BJ (cell line): ENCODE data around the gene RBMS1. TPM values are rescaled to one million over a fixed set of nuclear protein-coding genes. Genes with fewer than 3 reads are reported as not detected.
A peak's percentile ranks its signal among the peaks of the same experiment; 100 is the strongest.

Source experiments
- CTCF ChIA-PET: fragments of 350-600 bp; formaldehyde crosslinking; extraction: SDS; loops from one replicate; lab custom pipeline; 2021; ENCODE audit warnings: antibody characterized with exemption, inconsistent platforms; lab: Yijun Ruan, JAX
- POLR2A ChIA-PET: fragments of 300-600 bp; sonication (Branson Sonifier 250); formaldehyde crosslinking; extraction: SDS; loops from one replicate; lab custom pipeline; 2021; ENCODE audit warnings: antibody characterized with exemption; lab: Charles Lee
- DNase-seq: peaks from one replicate; pipeline ENCODE4 v3.0.0-alpha.2; 2011; ENCODE audit warnings: low read depth
- H3K27me3 ChIP-seq: 2 replicates; pipeline ENCODE4 v1.6.0; 2011; ENCODE audit warnings: low read length; ENCODE audit not compliant: control insufficient read depth, insufficient read depth
- H3K36me3 ChIP-seq: 2 replicates; pipeline ENCODE4 v1.5.1; 2011; ENCODE audit warnings: low read length; ENCODE audit not compliant: control insufficient read depth, insufficient read depth
- H3K4me3 ChIP-seq: 2 replicates; pipeline ENCODE4 v1.5.1; 2011; ENCODE audit warnings: low read depth, mild to moderate bottlenecking, control low read depth, low read length
- CTCF ChIP-seq: IDR thresholded peaks from 2 replicates; pipeline ENCODE4 v1.5.1; 2011; ENCODE audit warnings: low read depth, mild to moderate bottlenecking, control low read depth, inconsistent platforms, low read length, moderate library complexity; ENCODE audit not compliant: insufficient read depth
- polyA plus RNA-seq: library from polyadenylated mRNA; depleted of rRNA; stranded (reverse); fragments of >200 nt; gene quantifications from 2 replicates; pipeline ENCODE4 v1.2.3, GENCODE V29; 2011

Gene RBMS1
- polyA plus RNA-seq, 1 experiment, result 80.1 TPM

GRCh38 chr2:160379399-160379798, 114.2 kb downstream of the RBMS1 start:
- ChIA-PET POLR2A (no interaction called here), CTCF (no interaction called here)
- Histone ChIP-seq H3K36me3 (peaks cover 2% of the 10 kb centered on the region; the same call in 1 of the 2 replicates), H3K27me3 (no peaks in the 10 kb centered on the region), H3K4me3 (no peak overlapping the region)
- peak; percentile 82 for DNase-seq
- no peak for TF ChIP-seq CTCF

- peaks cover 2% of the 10 kb centered on the region; the same call in 1 of the 2 replicates for H3K36me3 ChIP-seq
- TF ChIP-seq CTCF, result no peak
- no peaks in the 10 kb centered on the region for H3K27me3 ChIP-seq
- ChIA-PET POLR2A (interaction anchor here (0.6 kb wide), 2 partner anchors 68 to 141 kb away, joined by 3 to 5 read pairs; no protein-coding TSS in a partner anchor), CTCF (interaction anchor here (1.3 kb wide), 1 partner anchor 51 kb away, joined by 5 read pairs; no protein-coding TSS in a partner anchor)
- H3K4me3 ChIP-seq, result no peak overlapping the region
- DNase-seq, result no peak
Measured at GRCh38 chr2:160377204-160377995, 116.2 kb downstream of the RBMS1 start.

- no peak for TF ChIP-seq CTCF
Measured at GRCh38 chr2:160376576-160376975, 117.0 kb downstream of the RBMS1 start.

GRCh38 chr2:160375802-160376469, 117.7 kb downstream of the RBMS1 start:
- ChIA-PET CTCF (interaction anchor here (1.0 to 1.3 kb wide), 2 partner anchors 27 to 52 kb away, joined by 3 to 6 read pairs; no protein-coding TSS in a partner anchor), POLR2A (interaction anchor here (0.5 kb wide), 1 partner anchor 901 kb away, joined by 8 read pairs; no protein-coding TSS in a partner anchor)
- Histone ChIP-seq H3K36me3 (peaks cover 2% of the 10 kb centered on the region; the same call in 1 of the 2 replicates), H3K4me3 (no peak overlapping the region), H3K27me3 (no peaks in the 10 kb centered on the region)
- no peak for TF ChIP-seq CTCF
- DNase-seq, result no peak

More at GRCh38 chr2:160376576-160376975, 117.0 kb downstream of the RBMS1 start:
- H3K27me3 ChIP-seq, result no peaks in the 10 kb centered on the region
- ChIA-PET POLR2A (no interaction called here), CTCF (interaction anchor here (1.3 kb wide), 1 partner anchor 51 kb away, joined by 5 read pairs; no protein-coding TSS in a partner anchor)
- DNase-seq, result no peak
- H3K36me3 ChIP-seq, result peaks cover 2% of the 10 kb centered on the region; the same call in 1 of the 2 replicates
- no peak overlapping the region for H3K4me3 ChIP-seq
